ENCODE results near the gene CALD1. TPM values are rescaled to one million over a fixed set of nuclear protein-coding genes. Genes with fewer than 3 reads are reported as not detected.

CALD1 gene
- total RNA-seq, 6 experiments from 2014 or later: 1,066 to 1,726 (median 1,102) TPM

DNA sequence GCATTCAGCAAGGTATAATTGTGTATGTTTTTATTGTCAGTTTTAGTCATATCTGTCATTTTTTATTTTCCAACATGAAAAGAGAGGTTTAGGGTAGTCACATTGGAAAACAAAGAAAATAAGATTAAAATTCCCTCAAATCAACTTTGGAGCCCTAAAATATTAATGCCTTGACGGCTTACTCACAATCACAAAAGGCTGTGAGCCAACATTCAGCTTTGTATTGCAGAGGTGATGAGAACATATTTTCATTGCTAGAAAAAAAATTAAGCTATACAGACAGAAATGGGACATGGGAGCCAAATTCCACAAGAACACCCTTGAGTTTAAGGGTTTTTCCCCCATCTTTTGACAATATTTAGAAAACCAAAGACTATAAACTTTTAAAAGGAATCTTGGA lies 30.2 kb downstream of the CALD1 start:
- H3K4me3 Mint-ChIP-seq: peak overlapping the region; percentile 21; the same call in 1 of the 2 replicates
- DNase-seq: no peak
- peaks cover 9% of the 10 kb centered on the region for H3K9me3 Mint-ChIP-seq
- H3K27me3 Mint-ChIP-seq (ENCODE audit: insufficient read depth): peaks cover 33% of the 10 kb centered on the region
- TF ChIP-seq, protein P1, sequence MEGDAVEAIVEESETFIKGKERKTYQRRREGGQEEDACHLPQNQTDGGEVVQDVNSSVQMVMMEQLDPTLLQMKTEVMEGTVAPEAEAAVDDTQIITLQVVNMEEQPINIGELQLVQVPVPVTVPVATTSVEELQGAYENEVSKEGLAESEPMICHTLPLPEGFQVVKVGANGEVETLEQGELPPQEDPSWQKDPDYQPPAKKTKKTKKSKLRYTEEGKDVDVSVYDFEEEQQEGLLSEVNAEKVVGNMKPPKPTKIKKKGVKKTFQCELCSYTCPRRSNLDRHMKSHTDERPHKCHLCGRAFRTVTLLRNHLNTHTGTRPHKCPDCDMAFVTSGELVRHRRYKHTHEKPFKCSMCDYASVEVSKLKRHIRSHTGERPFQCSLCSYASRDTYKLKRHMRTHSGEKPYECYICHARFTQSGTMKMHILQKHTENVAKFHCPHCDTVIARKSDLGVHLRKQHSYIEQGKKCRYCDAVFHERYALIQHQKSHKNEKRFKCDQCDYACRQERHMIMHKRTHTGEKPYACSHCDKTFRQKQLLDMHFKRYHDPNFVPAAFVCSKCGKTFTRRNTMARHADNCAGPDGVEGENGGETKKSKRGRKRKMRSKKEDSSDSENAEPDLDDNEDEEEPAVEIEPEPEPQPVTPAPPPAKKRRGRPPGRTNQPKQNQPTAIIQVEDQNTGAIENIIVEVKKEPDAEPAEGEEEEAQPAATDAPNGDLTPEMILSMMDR (IDR thresholded peaks at IDR 0.05): no peak
- peaks cover 99% of the 10 kb centered on the region for H3K4me1 Mint-ChIP-seq (ENCODE audit: low read depth)
- H3K27ac Mint-ChIP-seq: peak overlapping the region; percentile 32; the same call in 1 of the 2 replicates
- H3K36me3 Mint-ChIP-seq (ENCODE audit: low read depth): peaks cover 93% of the 10 kb centered on the region

DNA sequence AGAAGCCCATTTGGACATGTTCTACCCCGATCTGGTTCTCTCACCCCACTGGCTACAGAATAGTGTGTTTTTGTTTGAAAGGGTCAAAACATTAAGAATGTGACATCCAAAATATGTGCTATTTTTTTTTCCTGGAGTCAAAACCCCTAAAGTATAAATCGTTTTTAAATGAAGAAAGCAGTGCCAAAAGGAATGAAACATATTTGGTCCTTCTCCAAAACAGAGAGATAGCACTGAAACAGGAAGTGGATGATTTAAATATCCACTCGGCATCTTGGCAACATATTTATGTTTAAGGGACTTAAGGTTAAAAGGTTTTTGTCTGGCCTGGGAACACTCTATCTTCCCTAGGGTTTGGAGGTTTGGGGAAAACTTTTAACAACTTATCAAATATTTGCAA lies 32.3 kb downstream of the CALD1 start:
- 0 out of 2 replicates have a peak, but pooled peaks cover 4% of the 10 kb centered on the region for H3K9me3 Mint-ChIP-seq
- no peak for DNase-seq
- peaks cover 84% of the 10 kb centered on the region for H3K36me3 Mint-ChIP-seq (ENCODE audit: low read depth)
- H3K27me3 Mint-ChIP-seq (ENCODE audit: insufficient read depth): peaks cover 25% of the 10 kb centered on the region
- peak overlapping the region; percentile 82 for H3K4me3 Mint-ChIP-seq
- peaks cover 100% of the 10 kb centered on the region for H3K4me1 Mint-ChIP-seq (ENCODE audit: low read depth)
- H3K27ac Mint-ChIP-seq: peak overlapping the region; percentile 79
- TF ChIP-seq, protein P1 (IDR thresholded peaks at IDR 0.05): no peak

DNA sequence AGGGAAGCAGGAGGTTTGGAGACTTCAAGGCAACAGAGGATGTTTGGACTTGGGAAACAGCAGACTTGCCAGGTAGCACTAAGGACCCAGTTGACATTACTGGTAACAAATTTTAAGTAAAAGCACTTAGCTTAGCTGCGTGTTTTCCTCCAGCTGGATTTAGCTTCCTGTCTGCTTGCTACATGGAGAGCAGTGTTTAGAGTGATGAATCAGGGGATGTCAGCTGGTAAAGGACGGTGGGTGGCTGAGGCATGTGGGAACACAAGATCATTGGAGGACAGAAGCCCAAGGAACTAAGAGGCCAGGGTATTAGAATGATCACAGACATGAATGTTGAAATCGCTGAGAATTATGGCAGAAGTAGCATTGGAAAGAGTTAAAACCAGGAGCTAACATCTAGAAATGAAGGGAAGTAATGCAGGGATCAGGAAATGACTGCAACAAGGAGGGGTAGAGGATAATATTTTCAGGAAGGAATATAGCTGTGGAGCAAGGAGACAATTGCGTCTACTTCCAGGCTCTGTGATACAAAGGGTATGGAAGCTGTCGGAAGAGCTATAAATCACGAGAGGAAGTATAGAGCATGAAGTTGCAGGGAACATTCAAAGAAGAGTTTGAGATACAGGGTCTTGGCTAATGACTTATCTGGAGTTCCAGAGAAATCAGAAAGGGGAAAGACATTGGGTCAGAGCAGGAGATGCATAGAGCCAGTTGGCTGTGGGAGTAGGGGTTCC lies 34.4 kb downstream of the CALD1 start:
- TF ChIP-seq, protein P1 (IDR thresholded peaks at IDR 0.05): no peak
- H3K27ac Mint-ChIP-seq: peak overlapping the region; percentile 57
- H3K9me3 Mint-ChIP-seq: peaks cover 12% of the 10 kb centered on the region
- peaks cover 41% of the 10 kb centered on the region for H3K27me3 Mint-ChIP-seq (ENCODE audit: insufficient read depth)
- no peak for DNase-seq
- H3K4me3 Mint-ChIP-seq: peak overlapping the region; percentile 24; the same call in 1 of the 2 replicates
- peaks cover 99% of the 10 kb centered on the region for H3K4me1 Mint-ChIP-seq (ENCODE audit: low read depth)
- H3K36me3 Mint-ChIP-seq (ENCODE audit: low read depth): peaks cover 86% of the 10 kb centered on the region

DNA sequence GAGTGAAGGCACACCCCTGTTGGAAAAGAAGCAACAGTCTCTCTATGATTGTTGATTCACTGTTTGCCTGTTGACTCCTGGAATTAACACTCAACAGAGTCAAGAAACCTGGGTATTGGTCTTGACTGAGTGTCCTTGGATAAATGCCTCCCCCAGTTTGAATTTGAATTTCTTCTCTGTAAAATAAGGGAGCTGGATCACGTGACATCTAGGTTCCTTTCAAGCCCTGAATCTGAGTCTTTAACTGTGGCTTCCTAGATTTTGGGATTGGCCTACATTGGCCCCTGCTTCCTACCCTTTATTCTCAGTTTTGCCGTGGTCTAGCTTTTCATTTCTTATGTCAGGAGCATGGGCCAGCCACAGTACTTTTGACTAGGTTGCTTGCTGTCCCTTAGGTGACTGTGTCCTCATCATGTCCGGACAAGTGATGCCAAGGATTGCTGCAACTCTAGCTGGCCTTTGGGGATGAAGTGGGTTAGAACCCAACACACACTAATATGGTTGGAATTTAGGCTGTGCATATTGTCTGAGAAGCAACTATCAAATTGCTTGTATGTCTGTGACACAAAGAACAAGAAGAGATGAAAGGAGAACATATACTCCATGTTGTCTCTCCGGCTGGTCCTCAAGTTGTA lies 35.4 kb downstream of the CALD1 start:
- H3K36me3 Mint-ChIP-seq (ENCODE audit: low read depth): peaks cover 88% of the 10 kb centered on the region
- TF ChIP-seq, protein P1 (IDR thresholded peaks at IDR 0.05): no peak
- no peak for DNase-seq
- H3K9me3 Mint-ChIP-seq: peaks cover 21% of the 10 kb centered on the region
- peaks cover 50% of the 10 kb centered on the region for H3K27me3 Mint-ChIP-seq (ENCODE audit: insufficient read depth)
- H3K4me3 Mint-ChIP-seq: peak overlapping the region; percentile 24; the same call in 1 of the 2 replicates
- peaks cover 99% of the 10 kb centered on the region for H3K4me1 Mint-ChIP-seq (ENCODE audit: low read depth)
- H3K27ac Mint-ChIP-seq: peak overlapping the region; percentile 57

DNA sequence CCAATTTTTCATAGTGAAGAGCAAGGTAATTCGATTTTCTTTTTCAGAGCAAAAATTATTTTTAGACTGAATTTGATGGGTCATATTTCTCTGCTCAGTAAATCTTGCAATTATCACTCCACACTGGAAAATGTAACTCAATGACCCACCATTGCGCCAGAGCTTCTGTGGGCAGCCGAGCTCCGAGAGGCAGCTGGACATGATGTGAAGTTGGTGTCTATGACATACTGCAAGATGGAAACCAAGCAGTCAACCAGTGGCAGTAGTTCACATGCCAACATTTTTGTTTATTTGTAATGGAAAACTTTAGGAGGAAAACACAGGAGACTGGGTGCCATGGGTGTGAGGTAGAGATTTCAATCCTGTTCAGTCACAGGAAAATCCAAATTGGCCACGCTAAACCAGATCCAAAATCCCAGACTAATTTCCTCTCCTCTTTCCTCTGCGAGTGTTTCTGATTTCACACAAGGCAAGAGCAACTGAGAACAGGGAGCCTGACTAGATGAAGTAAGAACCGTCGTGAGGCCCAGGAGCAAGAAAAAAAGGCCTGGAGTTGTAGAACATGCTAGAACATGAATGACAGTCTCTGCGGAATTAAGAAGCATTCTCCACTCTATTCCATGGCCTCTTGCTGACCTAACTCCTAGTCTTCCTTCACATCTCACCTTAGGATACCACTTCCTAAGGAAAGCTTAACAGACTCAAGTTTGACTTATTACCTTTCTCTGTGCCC lies 39.3 kb downstream of the CALD1 start:
- H3K27ac Mint-ChIP-seq: peak overlapping the region; percentile 80
- H3K4me1 Mint-ChIP-seq (ENCODE audit: low read depth): peaks cover 91% of the 10 kb centered on the region
- TF ChIP-seq, protein P1 (IDR thresholded peaks at IDR 0.05): no peak
- peaks cover 31% of the 10 kb centered on the region for H3K9me3 Mint-ChIP-seq
- H3K4me3 Mint-ChIP-seq: peak overlapping the region; percentile 53; the same call in 1 of the 2 replicates
- DNase-seq: no peak
- H3K27me3 Mint-ChIP-seq (ENCODE audit: insufficient read depth): peaks cover 51% of the 10 kb centered on the region
- peaks cover 81% of the 10 kb centered on the region for H3K36me3 Mint-ChIP-seq (ENCODE audit: low read depth)
